UCSD-AML1 (cell line): ENCODE measurements around the gene PHGDH.
A peak's percentile ranks its signal among the peaks of the same experiment; 100 is the strongest.
"Not testable (repeated sequence)": the region's sequence is repeated elsewhere in the genome, so short reads cannot be mapped to it uniquely, and the experiment has no call there.

Source experiments
- DNase-seq: peaks from one replicate; lab custom pipeline; 2025; ENCODE audit not compliant: unreplicated experiment; lab: John Stamatoyannopoulos, UW

The PHGDH gene

GRCh38 chr1:119697598-119697997 lies 14.1 kb upstream of the PHGDH start:
- DNase-seq: no peak

GRCh38 chr1:119700326-119700725 lies 11.4 kb upstream of the PHGDH start:
- no peak for DNase-seq

DNA sequence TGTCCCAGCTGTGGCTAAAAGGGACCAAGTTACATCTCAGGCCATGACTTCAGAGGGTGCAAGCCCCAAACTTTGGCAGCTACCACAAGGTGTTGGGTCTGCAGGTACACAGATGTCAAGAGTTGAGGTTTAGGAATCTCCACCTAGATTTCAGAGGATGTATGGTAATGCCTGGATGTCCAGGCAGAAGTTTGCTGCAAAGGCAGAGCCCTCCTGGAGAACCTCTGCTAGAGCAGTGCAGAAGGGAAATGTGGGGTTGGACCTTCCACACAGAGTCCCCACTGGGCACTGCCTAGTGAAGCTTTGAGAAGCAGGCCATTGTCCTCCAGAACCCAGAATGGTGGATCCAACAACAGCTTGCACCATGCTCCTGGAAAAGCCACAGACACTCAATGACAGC lies 10.1 kb upstream of the PHGDH start:
- DNase-seq: no peak

- no peak for DNase-seq
Measured at GRCh38 chr1:119702384-119702783, 9.3 kb upstream of the PHGDH start.

DNA sequence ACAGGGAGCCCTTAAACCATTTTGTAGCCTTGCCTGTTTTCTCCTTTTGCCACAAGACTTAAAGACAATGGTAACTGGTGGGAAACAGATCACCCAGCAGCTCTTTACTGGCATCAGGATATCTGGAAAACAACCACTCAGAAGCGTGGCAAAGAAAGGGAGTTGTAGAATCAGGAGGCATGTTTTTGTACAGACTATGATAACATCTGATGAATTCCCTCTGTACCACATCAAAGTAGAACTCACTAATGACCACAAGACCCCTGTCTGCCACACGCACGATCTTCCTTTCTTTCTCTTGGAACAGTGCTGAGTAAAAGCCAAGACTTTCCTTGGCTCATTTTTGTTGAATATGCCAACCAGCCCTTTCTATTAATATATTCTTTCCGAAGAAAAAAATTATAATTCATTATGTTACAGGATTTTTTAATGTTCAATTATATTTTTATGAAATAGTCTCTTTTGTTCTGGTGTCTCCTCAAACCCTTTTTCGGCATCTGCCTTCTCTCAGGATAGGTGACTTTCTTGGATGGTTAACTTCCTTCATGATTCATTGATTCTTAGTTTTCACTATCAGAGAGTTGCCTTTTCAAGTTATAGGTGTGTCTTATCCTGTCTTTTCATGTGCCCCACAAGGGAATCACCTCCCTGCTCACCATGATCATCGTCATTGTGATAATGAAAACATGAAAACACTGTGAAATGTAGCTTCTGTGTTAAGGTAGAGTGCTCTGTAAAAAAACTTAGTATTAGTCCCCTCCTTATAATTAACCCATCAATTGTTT lies 7.9 kb upstream of the PHGDH start:
- no peak for DNase-seq

- not testable (repeated sequence) for DNase-seq
Measured at GRCh38 chr1:119706599-119706998, 5.1 kb upstream of the PHGDH start.

DNA sequence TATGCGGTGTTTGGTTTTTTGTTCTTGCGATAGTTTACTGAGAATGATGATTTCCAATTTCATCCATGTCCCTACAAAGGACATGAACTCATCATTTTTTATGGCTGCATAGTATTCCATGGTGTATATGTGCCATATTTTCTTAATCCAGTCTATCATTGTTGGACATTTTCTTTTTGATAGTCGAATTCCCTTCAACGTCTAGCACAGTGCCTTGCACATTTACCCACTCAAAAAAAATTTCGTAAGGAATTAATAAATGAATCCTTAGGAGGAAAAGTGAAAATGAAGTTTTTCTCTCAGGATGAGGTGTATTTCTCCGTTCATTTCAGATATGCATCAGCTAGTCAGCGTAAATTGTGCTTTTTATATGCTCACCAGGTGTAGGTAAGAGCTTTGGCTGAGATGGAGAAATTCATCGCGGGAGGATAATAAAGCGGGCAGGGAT lies 354 bp upstream of the PHGDH start:
- DNase-seq: not testable (repeated sequence)

- peak; percentile 66 for DNase-seq
Measured at GRCh38 chr1:119712342-119713038, 756 bp downstream of the PHGDH start.

DNA sequence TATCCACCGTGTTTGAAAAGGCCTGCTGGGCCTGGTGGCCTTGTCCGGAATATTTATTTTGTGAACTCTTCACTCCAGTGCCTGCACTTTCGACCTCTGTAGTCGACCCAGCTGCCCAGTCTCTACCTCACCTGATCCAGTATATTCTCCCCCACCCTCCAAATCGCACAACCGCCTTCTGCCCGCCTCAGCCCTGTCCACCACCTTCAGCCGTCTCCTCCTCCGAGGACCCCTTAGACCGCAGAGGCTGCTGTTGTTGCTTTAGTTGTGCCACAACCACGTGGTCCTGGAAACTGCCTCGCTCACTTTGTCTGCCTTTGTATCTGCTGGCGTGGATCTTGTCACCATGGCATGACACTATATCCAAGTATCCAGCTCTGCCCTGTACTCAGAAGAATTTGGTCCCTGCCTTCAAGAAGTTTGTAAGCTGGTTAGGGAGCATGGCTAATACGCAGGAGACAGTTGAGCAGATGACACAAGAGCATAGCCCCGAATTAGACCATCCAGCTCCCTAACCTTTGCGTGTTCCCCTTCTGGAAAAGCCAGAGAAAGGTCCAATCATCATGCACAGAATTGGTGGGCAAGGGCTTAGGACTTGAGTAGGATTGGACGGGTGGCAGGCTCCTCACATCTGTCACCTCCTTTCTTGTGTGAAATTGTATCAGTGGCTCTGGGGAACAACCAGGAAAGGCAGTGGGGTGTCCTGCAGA lies 1.5 kb downstream of the PHGDH start:
- DNase-seq: no peak

- no peak for DNase-seq
Measured at GRCh38 chr1:119713749-119714456, 2.2 kb downstream of the PHGDH start.

DNA sequence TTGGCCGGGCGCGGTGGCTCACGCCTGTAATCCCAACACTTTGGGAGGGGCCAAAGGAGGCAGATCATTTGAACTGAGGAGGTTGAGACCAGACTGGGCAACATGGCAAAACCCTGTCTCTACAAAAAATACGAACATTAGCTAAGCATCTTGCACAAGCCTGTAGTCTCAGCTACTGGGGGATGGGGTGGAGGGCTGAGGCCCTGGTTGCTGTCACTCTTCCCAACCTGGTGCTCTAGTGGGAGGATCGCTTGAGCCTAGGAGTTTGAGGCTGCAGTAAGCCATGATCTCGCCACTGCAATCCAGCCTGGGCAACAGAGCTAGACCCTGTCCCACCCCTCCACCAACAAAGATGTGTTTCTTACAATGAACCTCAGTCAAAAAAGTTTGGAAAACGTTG lies 2.8 kb downstream of the PHGDH start:
- no peak for DNase-seq

- peak; percentile 16 for DNase-seq
Measured at GRCh38 chr1:119715542-119715941, 3.8 kb downstream of the PHGDH start.

GRCh38 chr1:119718409-119718808 lies 6.7 kb downstream of the PHGDH start:
- DNase-seq: no peak

- no peak for DNase-seq
Measured at GRCh38 chr1:119718972-119719371, 7.2 kb downstream of the PHGDH start.

- DNase-seq: no peak
Measured at GRCh38 chr1:119720866-119721440, 9.2 kb downstream of the PHGDH start.

- DNase-seq: no peak
Measured at GRCh38 chr1:119721896-119722295, 10.2 kb downstream of the PHGDH start.

DNA sequence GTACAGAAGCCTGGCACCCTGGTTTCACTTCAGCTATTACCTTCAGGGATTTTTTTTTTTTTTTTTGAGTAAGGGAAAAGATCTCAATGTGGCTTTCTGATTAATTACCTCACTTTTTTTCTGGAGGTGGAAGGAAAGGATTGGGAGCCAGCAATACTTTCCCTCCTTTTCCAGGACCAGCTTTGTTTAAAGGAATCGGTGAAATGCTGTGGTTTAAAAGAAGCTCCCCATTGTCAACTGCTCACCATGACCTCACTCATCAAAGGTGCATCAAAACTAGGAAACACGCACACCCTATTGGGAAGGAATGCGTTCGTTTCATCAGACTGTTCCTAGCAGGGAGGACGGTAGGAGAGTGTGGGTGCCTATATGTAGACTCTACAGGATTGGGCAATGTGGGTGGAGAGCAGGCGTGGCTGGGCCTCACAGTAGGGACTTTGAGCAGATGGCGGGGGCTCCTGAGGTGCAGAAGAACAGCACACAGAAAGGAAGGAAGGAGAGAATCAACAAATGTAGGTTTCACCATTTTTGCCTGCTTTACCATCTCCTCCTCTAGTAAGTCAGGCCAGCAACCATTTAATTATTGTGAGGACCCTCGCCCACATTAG lies 13.0 kb downstream of the PHGDH start:
- DNase-seq: no peak

DNA sequence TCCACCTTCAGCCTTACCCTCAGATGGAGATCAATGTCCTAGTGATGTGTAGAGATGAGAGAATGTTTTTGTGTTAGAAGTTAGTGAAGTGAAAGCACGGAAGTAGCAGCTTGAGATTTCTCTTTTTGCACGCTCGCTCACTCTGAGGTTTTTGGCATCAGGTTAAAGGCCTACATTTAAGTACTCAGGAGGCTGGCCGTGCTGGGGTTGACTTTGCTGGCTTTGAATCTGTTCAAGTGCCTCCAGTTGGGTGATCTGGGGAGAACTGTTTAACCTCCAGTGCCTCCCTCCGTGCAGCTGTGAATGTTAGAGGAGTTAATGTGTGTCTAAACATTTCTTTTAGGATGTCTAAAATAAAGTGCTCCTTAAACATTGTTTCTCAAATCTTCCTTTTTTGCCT lies 13.9 kb downstream of the PHGDH start:
- no peak for DNase-seq

DNA sequence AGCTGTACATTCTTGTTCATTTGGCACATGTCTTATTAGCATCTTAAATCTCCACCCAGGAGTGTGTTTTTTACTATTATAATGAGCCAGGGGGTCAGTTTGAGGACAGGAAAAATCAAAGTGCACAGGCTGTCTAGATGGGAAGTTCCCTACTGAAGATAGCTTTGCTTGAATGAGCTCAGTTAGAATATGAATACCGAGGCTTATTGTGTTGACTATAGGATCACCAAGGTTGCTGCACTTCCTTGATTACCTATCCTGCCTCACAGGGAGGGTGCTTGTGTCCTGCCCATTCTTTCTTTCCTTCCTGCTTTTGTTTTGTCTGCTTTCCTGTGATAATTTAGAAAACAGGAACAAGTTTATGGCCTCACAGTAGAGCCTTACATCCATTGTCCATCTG lies 16.3 kb downstream of the PHGDH start:
- DNase-seq: no peak

DNA sequence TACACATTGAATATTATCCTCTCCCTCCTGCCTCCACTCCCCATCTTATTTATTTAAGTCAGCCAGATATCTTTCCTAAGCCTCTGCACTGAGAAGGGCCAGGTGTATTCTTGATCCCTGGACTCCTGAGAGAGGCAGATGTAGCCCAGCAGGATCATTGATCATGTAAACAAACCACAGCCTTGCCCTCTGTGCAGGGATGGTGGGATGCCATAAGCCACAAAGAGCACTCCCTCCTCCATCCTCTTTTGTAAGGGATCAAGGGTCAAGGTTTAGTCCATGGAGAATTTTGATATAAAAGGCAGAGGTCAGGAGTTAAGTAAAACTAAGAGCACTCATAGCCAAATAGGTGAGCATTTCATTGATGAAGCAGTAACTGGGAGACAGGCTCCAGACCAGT lies 17.3 kb downstream of the PHGDH start:
- no peak for DNase-seq
